GM18517 (cell line): ENCODE measurements around the gene NRROS.
"Not testable (repeated sequence)": the region's sequence is repeated elsewhere in the genome, so short reads cannot be mapped to it uniquely, and the experiment has no call there.

Experiments used
- ATAC-seq: cut with Tn5 transposase; IDR thresholded peaks from one replicate; pipeline ENCODE4 v1.9.1; 2021; ENCODE audit warnings: mild to moderate bottlenecking, moderate library complexity; ENCODE audit not compliant: unreplicated experiment

The NRROS gene

DNA sequence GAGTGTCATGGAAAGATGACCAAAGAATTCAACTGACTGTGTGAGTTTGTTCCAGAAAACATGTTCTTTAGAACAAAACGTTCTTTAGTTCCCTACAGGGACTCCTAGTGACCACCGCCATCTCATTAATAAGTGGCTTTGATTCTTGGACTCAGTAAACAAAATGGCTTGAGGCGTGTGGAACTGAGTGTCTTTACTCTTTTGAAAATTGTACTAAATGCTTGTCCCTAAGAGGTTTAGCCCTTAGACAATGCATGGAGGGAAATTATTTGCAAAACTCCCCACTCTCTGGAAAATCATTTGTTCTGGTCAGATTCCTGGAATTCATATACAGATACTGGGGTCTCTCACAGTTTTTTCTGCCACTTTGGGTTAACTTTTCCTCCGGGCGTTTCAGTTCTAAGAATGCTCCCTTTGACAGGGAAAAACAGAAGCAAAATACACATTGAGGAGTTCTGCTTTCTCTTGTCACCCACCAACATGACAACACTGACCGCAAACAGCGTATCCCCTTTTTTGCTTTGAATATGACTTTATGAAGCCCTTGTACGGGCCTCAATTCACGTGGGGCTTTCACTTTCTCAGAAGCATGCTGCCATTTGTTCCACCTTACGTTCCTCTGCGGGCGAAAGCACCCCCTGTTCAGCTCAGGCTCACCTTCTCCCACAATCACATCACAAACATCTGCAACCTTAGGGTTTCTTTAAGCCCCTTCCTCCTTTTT, 15.3 kb upstream of the NRROS start:
- peak; percentile 68 for ATAC-seq

DNA sequence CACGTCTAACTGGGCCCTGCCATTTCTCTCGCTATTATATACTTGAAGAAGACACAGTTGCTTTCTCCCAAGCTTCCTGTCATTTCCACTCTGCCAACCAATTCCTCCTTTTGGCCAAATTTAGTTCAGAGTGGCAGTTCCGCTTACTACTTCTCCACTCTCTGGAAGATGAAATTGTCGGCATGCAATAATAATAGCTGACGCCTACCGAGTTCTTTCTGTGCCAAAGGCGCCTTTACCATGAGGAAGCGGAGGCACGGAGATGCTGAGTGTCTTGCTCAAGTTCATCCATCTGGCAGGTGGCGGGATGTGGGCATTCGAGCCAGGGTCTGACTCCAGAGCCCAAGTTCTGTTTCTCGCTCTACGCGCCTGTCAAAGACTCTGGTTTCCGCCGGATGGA, 14.6 kb upstream of the NRROS start:
- ATAC-seq, result no peak

DNA sequence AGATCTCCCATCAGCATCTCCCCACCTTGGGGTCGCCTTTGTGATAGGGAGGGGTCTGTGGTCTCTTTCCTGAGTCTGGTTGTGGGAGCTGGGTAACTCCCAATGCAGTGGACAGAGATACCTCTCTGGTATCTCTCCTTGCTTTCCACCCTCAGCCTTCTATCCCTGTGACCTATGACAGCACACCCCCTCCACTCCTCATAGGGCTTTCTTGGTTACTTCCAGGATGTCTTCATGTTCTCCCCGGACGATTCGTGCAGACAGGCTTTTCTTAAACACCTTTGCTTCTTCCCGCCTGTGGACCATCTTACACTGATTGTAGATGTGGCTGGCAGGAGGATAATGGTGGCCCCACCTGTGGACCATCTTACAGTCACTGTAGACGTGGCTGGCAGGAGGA, 14.2 kb upstream of the NRROS start:
- ATAC-seq, result no peak

DNA sequence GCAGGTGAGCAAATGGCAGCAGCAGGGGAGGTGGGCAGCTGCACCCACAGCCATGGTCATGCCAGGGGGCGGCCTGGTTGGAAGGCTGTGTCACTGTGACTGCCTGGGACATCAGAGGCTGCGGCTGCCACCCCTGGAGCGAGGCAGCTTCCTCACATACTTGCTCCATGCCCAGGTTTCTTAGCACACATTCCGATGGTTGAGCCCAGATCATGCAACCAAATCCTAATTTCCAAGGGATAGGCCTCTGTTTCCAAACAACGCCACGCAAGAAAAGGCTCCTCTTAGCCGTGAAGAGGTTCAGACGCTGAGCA, 11.6 kb upstream of the NRROS start:
- no peak for ATAC-seq

DNA sequence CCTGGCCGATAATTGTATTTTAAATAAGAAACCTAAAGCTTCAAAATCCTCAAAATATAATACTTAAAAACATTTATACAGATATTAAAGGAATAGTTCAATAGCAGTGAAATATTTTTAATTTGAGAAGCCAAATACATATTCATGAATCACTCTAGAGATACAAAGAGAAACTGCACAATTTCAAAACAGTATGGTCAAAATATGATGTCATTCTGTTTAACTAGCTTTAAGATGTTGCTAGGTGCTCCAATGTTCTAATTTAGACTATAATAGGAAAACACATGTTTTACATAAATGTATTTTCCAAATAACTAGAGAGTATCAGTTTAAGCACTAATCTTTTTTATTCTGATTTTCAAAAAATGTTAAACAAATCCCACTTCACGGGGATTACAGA, 10.3 kb upstream of the NRROS start:
- no peak for ATAC-seq

DNA sequence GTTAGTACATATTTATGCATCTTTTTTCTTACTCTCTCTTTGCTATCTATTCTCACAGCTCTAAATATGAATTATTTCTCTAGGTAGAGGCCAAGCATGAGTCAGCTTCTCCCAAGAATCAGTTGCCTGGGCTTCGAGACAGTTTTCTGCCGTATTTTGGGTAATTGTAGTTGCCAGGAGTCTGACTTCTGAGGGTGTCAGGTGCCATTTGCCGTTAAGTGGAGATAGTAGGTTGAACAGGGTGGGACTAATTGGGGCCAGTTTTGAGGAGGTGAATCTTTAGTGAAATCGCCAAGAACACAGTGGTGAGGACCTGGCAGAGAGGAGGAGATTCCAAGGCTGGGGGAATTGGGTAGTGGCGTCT, 7.8 kb upstream of the NRROS start:
- ATAC-seq, result no peak

DNA sequence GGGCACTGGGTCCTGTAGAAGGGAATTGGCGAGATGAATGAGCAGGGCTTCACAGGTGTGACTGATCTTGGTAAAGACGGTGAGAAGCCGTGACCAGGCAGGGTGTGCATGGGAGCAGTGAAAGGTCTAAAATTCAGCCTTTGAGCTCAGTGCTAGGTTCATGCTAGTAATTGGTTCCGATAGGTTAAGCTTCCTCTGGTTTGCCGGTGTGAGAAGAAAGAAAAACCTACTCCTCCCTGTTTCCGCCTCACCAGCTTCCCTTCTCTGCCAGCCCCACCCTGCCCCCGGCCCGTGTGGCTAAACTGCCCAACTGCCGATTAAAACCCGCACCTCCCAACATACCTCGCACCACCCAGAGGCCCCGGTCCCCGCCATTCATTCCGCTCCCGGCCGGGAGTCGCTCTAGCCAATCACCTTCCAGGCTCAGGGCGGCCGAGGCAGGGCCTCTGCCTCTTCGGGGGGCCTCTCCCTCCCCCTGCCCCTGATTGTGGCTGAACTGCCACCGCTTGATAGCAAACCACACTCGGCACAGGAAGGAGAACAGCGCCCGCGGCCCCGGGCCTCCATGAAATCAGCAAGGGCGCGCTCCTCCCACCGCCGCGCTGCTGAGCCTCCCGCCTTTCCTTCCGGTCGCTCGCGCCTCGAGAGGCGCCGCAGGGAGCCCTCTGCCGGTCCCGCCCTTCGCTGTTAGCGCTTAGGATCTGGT, 7.3 kb upstream of the NRROS start:
- ATAC-seq, result peak; percentile 63

DNA sequence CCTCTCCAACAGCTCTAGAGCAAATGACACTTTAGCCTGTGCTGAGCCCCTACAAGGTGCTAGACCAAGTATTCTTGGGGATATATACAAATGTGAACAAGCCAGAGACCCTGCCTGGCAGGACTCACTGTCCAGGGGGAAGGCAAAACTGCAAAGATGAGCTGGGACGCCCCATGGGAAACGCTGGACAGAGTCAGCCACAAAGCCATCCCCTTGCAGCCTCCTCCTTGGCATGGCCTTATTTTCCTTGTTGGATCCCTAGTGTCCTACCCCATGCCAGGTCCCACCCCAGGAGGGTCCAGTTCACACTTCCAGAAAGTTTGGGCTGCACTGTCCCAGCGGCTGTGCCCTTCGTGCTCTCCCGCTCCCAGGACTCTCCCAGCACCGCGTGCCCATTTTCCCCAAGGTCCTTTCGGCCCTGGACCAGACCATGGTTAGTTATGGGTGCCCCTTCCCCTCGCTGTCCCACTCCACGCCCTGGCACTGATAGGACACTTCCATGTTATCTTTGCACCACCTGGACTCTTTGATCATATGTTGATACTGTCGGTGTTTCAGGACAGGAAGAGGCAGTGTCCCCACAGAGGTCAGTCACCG, 5.8 kb upstream of the NRROS start:
- ATAC-seq, result no peak

DNA sequence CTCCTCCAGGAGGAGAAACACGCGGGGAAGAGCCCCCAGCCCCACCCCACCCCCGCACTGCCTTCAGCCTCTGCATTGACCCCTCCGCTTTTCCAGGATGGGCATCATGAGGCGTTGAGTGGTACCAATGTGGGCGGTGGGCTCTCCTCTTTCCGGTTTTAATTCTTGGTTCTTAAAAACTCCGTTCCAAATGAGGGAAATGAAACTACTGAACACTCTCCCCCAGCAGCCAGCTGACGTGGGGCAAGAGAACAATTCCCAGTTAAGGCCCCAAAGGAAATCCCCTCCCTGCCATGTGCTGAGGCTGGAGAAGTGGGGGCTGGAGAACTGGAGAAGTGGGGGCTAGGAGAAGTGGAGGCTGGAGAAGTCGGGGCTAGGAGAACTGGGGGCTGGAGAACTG, 5.3 kb upstream of the NRROS start:
- ATAC-seq, result no peak

DNA sequence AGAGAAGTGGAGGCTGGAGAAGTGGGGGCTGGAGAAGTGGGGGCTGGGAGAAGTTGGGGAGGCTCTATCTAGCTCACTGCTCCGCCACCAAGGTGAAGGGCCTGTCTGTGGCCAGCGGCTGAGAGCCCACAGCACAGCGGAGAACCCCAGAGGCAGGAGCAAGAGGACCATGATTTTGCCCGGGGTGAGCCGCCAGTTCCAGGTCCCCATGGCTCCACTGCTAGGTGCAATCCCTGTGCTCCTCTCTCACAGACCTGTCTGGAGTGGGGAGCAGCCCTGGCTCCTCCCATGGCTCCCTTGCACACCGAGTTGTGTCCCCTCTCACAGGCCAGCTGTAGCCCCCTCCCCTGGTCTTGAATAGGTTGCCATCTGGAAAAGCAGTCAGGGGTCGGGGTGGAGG, 4.7 kb upstream of the NRROS start:
- ATAC-seq, result no peak

DNA sequence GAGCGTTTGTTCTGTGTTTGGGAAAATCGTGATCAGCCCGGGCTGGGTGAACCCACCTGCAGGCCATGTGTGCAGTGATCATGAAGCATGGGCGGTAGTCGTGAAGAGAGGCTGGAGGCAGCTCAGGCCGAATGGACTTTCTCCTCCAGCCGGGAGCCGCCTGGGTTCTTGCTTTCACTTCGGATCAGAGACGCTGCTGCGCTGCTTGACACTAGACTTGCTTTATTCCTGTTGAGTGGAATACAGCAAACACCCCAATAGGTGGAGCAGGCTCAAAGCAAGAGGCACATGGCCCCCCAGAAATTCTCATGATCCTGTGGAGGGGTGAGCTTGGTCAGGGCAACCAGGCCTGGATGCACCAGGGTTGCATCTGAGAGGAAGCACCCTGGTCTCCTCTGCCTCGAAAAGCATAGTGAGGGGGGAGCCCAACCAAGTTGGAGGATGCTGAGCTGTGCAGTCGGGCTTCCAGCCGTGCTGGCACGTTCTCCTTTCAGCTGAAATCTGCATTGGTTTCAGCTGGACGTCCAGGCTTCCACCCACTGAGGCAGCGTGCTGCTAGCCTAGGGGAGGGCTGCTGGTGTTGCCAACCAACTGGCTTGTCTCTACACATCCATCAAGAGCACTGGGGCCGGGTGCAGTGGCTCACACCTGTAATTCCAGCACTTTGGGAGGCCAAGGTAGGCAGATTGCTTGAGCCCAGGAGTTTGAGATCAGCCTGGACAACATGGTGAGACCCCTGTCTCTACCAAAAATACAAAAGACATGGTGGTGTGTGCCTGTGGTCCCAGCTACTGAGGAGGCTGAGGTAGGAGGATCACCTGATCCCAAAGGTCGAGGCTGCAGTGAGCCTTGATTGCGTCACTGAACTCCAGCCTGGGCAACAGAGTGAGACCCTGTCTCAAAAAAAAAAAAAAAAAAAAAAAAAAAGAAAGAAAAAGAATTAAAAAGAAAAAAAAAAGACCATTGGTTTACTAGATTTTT, 2.8 kb upstream of the NRROS start:
- no peak for ATAC-seq

DNA sequence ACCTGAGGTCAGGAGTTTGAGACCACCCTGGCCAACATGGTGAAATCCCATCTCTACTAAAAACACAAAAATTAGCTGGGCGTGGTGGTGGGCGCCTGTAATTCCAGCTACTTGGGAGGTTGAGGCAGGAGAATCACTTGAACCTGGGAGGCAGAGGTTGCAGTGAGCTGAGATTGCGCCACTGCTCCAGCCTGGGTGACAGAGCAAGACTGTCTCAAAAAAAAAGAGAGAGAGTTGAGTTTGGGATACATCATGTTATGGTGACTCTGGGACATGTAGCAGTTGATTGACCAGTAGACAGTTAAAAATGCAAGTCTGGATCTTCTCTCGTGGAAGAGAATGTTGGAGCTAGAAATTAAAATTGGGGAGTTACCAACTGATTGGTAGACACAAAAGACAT, 1.6 kb upstream of the NRROS start:
- ATAC-seq, result not testable (repeated sequence)

DNA sequence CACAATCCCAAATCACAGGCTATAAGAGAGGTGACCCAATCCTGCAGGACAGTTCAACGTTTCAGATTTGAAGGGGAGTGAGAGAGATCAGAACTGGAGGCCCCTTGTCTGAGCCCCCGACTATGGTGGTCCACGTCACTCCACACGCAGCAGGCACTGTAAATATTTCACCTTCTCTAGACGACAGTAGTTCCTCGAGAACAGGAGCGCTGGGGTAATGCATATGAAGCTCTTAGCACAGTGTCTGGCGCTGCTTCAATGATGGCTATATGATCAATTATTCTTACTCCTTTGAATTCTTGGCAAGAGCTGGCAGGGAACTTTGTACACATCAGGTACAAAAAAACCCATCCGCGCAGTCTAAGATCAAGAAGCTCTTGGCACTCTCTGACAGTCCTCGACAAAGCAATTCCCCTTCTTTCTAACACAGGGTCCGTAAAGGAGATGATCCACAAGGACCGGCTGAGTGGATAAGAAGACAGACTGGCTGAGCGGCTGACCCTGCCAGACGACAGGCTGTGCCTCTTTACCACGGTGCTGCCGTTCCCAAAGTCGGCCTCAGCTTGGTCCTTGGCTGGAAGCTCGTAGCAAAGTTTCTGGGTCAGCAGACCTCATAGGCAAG, 522 bp upstream of the NRROS start:
- ATAC-seq, result peak; percentile 4

DNA sequence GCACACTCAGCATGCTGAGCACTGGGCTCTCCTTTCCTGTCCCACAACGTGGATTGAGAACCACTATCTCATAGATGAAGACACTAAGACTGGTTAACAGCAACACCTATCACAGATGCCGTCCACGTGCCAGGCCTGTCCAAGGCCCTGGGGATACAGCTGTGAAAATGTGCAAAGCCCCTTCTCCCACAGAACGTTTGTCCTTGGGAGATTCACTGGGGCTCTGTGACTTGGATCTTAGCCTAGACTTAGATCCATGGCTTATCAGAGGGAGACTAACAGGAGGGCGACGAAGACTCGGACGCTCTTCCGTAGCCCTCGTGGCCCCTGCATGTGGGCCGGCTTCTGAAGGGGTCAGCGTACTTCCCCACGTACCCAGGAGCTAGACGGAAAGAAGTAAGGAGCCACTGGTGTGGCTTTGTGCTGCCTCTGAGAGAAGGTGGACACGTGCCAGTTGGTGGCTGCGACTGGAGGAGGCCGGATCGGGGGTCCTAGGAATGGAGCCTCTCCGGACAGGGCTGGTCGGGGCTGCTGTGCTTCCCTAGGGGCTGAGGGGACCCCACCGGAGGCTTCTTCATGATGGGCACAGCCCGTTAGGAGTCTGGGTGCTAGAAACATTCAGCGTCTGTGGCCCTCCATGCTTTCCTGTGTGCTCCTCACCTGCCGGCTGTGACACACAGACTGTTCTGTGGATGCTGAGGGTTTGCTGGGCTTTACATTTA, 964 bp downstream of the NRROS start:
- ATAC-seq, result no peak

DNA sequence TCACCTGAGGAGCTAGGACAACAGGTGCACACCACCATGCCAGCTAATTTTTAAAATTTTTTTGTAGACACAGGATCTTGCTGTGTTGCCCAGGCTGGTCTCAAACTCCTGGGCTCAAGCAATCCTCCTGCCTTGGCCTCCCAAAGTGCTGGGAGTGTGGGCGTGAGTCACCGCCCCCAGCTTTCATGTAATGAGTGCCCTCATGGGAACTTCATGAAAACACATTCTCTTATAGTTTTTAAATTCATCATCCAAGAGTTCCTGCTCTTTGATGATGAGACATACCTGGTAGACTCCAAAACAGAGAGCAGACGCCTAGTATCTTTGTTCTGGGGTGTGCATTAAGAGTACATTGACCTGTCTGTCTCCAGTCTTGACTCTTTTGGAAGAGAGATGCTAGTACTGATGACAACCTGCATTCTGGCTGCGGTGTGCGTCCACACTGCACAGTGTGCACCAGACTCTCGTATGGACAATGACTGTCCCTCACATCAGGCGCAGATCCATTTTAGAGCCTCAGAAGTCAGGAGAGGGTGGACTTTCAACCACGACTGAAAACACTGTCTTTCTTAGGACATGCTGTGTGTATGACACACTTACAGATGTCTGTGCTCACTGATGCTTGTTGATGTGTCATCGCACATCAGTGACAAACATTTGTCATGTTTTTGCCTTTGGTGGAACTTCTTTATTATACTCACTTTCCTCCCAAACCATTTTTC, 2.0 kb downstream of the NRROS start:
- ATAC-seq, result no peak

DNA sequence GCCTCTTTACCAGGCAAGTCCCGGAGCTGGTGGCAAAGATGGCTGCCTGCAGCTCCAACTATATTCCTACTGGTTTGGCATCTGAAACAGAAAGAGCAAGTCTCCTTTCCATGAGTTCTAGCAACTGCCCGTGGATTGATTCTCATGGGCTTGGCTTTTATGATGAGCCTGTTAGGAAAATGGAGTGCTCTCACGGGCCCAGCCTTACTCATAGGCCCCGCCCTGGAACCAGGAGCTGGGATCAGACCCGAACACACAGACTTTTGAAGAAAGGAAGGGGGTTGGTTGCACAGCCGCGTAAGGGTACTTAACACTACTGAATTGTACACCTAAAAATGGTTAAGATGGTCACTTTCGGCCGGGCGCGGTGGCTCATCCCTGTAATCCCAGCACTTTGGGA, 2.9 kb downstream of the NRROS start:
- ATAC-seq, result no peak

DNA sequence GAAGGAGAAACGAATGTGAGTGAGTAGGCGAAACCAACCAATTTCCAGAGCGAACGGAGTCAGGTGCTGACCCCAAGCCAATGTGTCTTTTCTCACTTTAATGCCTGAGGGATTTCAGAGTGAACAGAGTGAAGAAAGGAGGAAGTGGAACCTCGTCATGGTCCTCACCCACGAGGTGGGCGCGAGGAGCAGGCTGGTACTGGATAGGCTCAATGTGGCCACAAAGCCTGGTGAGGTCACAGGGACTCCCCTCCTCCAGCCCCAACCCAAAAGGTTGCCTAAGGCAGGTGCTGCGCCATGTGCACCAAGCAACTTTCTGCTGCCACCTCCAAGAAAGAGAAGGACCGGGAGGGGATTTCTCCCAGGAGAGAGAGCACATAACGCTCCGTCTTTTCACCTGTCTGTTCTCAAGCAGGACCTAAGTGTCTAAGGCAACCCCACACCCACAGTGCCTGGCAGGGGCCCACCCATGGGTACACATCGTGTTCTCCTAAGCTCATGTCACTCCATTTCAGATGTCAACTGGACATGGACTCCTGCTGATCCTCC, 3.8 kb downstream of the NRROS start:
- ATAC-seq, result peak; percentile 76

DNA sequence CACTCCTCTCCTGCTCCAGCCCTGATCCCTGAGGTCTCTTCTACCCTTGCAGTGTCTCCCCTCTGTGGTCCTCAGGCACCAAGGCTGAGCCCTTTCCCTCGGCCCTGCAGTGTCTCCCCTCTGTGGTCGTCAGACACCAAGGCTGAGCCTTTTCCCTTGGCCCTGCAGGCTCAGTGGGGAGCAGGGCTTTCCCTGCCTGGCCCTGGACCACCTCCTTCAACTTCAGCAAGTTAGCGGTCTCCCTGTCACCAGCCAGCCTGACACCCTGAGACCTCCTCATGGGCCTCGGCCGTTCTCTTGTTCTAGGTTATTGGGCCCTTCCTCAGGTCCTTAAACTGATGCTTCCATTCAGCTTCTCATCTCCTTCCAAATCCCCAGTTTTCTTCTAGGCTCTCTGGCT, 4.3 kb downstream of the NRROS start:
- ATAC-seq, result no peak

DNA sequence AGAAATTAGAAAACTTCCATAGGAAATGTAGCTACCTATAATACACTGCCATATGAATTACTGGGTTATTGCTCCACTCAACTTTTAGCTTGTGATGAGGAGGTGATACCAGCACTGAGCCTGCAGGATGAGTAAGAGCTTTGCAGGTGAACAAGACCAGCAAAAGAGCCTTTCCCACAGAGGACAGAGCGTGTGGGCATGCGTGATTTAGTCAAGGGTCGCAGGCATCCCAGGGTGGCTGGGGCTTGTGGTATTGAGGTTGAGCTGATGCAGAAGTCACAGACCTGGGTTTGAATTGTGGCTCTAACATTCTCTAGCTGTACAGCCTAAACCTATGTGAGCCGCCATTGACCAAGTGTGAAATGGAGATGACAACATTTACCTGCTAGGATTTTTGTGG, 5.6 kb downstream of the NRROS start:
- no peak for ATAC-seq
